Ishikawa (cell line): Measurements from ENCODE around the gene SYNGR4.

Experiments
- CREB1 ChIP-seq: IDR thresholded peaks from 2 replicates; pipeline ENCODE4 v1.6.1; 2012; ENCODE audit warnings: low read depth
- EGR1 ChIP-seq: IDR thresholded peaks from 2 replicates; pipeline ENCODE4 v1.6.1; 2012
- EP300 ChIP-seq: IDR thresholded peaks from 2 replicates; pipeline ENCODE4 v1.6.1; 2012; ENCODE audit warnings: borderline replicate concordance
- MAX ChIP-seq: IDR thresholded peaks from 2 replicates; pipeline ENCODE4 v1.6.1; 2012
- RAD21 ChIP-seq: IDR thresholded peaks from 2 replicates; pipeline ENCODE4 v1.6.1; 2012; ENCODE audit warnings: low read depth
- TAF1 ChIP-seq: IDR thresholded peaks from 2 replicates; pipeline ENCODE4 v1.6.1; 2012; ENCODE audit warnings: low read depth, mild to moderate bottlenecking
- TCF12 ChIP-seq: IDR thresholded peaks from 2 replicates; pipeline ENCODE4 v1.6.1; 2012; ENCODE audit warnings: low read depth
- YY1 ChIP-seq: IDR thresholded peaks from 2 replicates; pipeline ENCODE4 v1.6.1; 2012; ENCODE audit warnings: low read depth
- ZBTB7A ChIP-seq: IDR thresholded peaks from 2 replicates; pipeline ENCODE4 v1.6.1; 2012; ENCODE audit warnings: low read depth
- TF ChIP-seq, protein P1 (sequence below): IDR thresholded peaks from 2 replicates; pipeline ENCODE4 v1.6.1; 2012; ENCODE audit warnings: low read depth, mild to moderate bottlenecking

GRCh38 chr19:48379058-48379457, 14.9 kb downstream of the SYNGR4 start:
- no peak for TF ChIP-seq MAX
- TF ChIP-seq YY1: no peak
- TF ChIP-seq, protein P1, sequence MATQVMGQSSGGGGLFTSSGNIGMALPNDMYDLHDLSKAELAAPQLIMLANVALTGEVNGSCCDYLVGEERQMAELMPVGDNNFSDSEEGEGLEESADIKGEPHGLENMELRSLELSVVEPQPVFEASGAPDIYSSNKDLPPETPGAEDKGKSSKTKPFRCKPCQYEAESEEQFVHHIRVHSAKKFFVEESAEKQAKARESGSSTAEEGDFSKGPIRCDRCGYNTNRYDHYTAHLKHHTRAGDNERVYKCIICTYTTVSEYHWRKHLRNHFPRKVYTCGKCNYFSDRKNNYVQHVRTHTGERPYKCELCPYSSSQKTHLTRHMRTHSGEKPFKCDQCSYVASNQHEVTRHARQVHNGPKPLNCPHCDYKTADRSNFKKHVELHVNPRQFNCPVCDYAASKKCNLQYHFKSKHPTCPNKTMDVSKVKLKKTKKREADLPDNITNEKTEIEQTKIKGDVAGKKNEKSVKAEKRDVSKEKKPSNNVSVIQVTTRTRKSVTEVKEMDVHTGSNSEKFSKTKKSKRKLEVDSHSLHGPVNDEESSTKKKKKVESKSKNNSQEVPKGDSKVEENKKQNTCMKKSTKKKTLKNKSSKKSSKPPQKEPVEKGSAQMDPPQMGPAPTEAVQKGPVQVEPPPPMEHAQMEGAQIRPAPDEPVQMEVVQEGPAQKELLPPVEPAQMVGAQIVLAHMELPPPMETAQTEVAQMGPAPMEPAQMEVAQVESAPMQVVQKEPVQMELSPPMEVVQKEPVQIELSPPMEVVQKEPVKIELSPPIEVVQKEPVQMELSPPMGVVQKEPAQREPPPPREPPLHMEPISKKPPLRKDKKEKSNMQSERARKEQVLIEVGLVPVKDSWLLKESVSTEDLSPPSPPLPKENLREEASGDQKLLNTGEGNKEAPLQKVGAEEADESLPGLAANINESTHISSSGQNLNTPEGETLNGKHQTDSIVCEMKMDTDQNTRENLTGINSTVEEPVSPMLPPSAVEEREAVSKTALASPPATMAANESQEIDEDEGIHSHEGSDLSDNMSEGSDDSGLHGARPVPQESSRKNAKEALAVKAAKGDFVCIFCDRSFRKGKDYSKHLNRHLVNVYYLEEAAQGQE: no peak
- TF ChIP-seq TAF1: no peak
- TF ChIP-seq RAD21: no peak
- no peak for TF ChIP-seq EGR1
- TF ChIP-seq CREB1: no peak
- no peak for TF ChIP-seq ZBTB7A
- TF ChIP-seq EP300: no peak
- no peak for TF ChIP-seq TCF12
